CD4-positive, alpha-beta T cell treated with Interleukin-15 for 4 hours (primary cell): ENCODE results near the gene GCNT2.
"Not testable (repeated sequence)": the region's sequence is repeated elsewhere in the genome, so short reads cannot be mapped to it uniquely, and the experiment has no call there.

Experiments used
- DNase-seq: peaks from one replicate; pipeline ENCODE4 v3.0.0-alpha.2; 2020; ENCODE audit warnings: low spot score

The GCNT2 gene

DNA sequence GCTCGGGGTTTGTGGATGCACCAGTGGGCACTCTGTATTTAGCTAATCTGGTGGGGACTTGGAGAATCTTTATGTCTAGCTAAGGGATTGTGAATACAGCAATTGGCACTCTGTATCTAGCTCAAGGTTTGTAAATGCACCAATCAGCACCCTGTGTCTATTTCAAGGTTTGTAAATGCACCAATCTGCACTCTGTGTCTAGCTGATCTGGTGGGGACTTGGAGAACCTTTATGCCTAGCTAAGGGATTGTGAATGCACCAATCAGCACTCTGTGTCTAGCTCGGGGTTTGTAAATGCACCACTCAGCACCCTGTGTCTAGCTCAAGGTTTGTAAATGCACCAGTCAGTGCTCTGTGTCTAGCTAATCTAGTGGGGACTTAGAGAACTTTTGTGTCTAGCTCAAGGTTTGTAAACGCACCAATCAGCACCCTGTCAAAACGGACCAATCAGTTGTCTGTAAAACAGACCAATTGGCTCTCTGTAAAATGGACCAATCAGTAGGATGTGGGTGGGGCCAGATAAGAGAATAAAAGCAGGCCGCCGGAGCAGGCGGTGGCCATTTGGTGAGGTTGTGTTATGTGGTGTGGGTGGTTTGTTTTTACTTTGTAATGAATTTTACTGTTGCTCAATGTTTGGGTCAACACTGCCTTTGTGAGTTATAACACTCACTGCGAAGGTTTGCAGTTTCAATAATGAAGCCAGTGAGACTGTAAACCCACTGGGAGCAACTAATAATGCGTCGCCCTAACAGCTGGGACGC lies 139.5 kb downstream of the GCNT2 start:
- not testable (repeated sequence) for DNase-seq

DNA sequence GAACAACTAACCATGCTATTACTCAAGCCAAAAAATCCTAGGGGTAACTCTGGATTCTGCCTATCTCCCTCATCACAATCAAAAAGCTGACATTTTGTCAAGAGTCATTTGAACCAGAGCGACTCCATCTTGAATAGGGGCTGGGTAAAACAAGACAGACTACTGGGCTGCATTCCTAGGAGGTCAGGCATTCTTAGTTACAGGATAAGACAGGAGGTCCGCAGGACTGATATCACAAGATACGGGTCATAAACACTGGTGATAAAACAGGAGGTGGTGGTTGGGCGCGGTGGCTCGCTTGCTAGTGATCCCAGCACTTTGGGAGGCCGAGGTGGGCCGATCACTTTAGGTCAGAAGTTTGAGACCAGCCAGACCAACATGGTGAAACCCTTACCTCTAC lies 141.1 kb downstream of the GCNT2 start:
- no peak for DNase-seq

DNA sequence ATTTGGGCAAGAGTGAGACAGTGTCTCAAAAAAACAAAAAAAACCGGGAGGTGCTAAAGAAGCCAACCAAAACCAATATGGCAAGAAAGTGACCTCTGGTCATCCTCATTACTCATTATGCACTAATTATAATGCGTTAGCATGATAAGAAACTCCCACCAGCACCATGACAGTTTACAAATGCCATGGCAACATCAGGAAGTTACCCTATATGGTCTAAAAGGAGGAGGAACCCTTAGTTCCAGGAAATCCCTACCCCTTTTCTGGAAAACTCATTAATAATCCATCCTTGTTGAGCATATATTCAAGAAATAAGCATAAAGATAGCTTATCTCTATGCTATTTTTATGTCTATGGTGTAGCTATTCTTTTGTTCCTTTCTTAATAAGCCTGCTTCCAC lies 141.6 kb downstream of the GCNT2 start:
- no peak for DNase-seq

DNA sequence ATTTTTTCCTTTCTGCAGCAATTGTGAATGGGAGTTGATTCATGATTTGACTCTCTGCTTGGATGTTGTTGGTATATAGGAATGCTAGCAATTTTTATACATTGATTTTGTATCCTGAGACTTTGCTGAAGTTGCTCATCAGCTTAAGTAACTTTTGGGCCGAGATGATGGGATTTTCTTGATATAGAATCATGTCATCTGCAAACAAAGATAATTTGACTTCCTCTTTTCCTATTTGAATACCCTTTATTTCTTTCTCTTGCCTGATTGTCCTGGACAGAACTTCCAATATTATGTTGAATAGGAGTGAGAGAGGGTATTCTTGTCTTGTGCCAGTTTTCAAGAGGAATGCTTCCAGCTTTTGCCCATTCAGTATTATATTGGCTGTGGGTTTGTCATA lies 144.4 kb downstream of the GCNT2 start:
- DNase-seq = not testable (repeated sequence)

DNA sequence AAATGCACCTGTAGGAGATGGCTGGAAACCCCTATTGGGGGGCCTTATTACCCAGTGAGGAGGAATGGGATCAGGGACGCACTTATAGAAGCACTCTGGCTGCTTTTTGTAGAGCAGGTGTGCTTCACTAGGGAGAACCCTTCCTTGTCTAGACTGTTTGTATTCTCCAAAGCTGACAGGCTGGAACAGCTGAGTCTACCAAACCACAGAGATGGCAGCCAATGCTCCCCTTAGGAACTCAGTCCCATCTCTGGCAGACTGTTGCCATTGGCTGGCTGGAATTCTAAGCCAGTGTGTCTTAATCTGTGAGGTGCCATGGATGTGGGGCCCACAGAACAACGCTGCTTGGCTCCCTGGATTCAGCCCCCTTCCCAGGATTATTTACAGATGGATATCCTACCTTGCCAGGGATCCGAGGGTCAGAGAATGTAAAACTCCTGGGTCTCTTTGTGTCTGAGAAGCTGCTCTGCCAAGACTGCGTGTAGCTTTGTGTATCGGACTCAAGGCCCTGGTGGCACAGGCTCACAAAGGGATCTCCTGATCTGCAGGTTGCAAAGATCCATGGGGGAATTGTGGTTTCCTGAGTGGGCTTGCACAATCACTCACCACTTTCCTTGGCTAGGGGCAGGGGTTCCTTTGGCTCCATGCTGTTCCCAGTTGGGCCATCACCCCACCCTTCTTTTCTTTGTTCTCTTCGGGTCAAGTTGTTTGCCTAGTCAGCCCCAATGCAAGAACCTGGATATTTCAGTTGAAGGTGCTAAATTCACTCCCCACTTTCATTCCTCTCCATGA lies 147.2 kb downstream of the GCNT2 start:
- no peak for DNase-seq

DNA sequence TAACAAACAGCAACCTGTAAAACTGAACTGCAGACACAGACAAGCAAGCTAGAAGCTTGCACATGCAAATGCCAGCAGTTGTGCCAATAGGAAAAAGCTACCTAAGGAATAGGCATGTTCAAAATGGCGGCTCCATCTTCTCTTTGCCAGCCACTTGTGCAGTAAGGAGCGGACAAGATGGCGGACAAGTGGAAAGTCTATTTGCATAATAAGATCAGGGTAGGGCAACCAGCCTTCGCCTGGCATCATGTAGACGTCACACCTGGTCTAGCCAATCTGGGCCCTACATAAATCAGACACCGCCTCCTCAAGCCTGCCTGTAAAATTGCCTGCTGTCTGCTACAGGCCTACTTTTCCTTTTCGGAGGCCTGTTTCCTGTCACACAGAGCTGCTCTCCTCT lies 155.3 kb downstream of the GCNT2 start:
- DNase-seq = no peak

DNA sequence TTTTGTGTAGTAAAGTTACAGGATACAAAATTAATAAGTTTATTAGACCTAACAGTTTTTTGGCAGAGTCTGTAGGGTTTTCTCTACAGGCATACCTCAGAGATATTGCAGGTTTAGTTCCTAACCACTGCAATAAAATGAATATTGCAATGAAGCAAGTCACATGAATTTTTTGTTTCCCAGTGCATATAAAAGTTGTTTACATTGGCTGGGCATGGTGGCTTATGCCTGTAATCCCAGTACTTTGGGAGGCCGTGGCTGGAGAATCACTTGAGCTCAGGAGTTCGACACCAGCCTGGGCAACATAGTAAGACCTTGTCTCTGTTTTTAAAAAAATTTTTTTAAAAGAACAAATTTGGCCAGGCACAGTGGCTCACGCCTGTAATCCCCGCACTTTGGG lies 157.3 kb downstream of the GCNT2 start:
- no peak for DNase-seq
